DND-41 (cell line): Measurements from ENCODE around the gene RDH5.

Experiments
- ATAC-seq: fragments of 200-7000 bp; cut with Tn5 transposase; 3 replicates; pipeline ENCODE4 v1.9.1; 2021; ENCODE audit warnings: low read depth; ENCODE audit not compliant: insufficient read depth
- DNase-seq: peaks from one replicate; pipeline ENCODE4 v3.0.0-alpha.2; 2020
- H2AFZ ChIP-seq: 2 replicates; pipeline ENCODE4 v1.6.0; 2012; ENCODE audit warnings: low read depth, low read length
- H3K27ac ChIP-seq: 2 replicates; pipeline ENCODE4 v1.5.1; 2012; ENCODE audit warnings: low read length, inconsistent platforms
- H3K27me3 ChIP-seq: fragments of 200-600 bp; sonication (generic); 2 replicates; pipeline ENCODE4 v1.6.0; 2012; ENCODE audit warnings: low read length, mild to moderate bottlenecking, inconsistent platforms; ENCODE audit not compliant: insufficient read depth, poor library complexity
- H3K36me3 ChIP-seq: 2 replicates; pipeline ENCODE4 v1.5.1; 2012; ENCODE audit warnings: low read length, inconsistent platforms; ENCODE audit not compliant: insufficient read depth
- H3K4me1 ChIP-seq: 2 replicates; pipeline ENCODE4 v1.5.1; 2012; ENCODE audit warnings: mild to moderate bottlenecking, low read length; ENCODE audit not compliant: insufficient read depth
- H3K4me2 ChIP-seq: 2 replicates; pipeline ENCODE4 v1.6.0; 2012; ENCODE audit warnings: mild to moderate bottlenecking, moderate library complexity, low read length, inconsistent platforms; ENCODE audit not compliant: insufficient read depth
- H3K4me3 ChIP-seq, 2 experiments: fragments of 200-600 bp in 1 of 2; shearing (Covaris generic) in 1 of 2; 2 replicates each; pipeline ENCODE4 v1.5.1; 2012 to 2016; ENCODE audit warnings: inconsistent platforms in 2 of 2, low read length in 2 of 2, mild to moderate bottlenecking in 2 of 2, low read depth in 1 of 2, moderate library complexity in 1 of 2
- H3K79me2 ChIP-seq: 2 replicates; pipeline ENCODE4 v1.6.0; 2012; ENCODE audit warnings: low read length, inconsistent platforms; ENCODE audit not compliant: insufficient read depth
- H3K9ac ChIP-seq: 2 replicates; pipeline ENCODE4 v1.6.0; 2012; ENCODE audit warnings: low read depth, mild to moderate bottlenecking, inconsistent platforms, low read length, moderate library complexity
- H3K9me3 ChIP-seq: 2 replicates; pipeline ENCODE4 v1.5.1; 2012; ENCODE audit warnings: low read length, moderate library complexity, mild to moderate bottlenecking, inconsistent platforms; ENCODE audit not compliant: insufficient read depth, severe bottlenecking
- H4K20me1 ChIP-seq: 2 replicates; pipeline ENCODE4 v1.6.0; 2012; ENCODE audit warnings: low read length; ENCODE audit not compliant: insufficient read depth
- CTCF ChIP-seq: IDR thresholded peaks from 2 replicates; pipeline ENCODE4 v1.5.1; 2012; ENCODE audit warnings: borderline replicate concordance, low read length, moderate library complexity, mild to moderate bottlenecking; ENCODE audit not compliant: poor library complexity, severe bottlenecking; ENCODE audit errors: extremely low read depth
- EZH2 ChIP-seq: IDR thresholded peaks from 3 replicates; pipeline ENCODE4 v1.6.1; 2012; ENCODE audit warnings: borderline replicate concordance, low read depth, mild to moderate bottlenecking, moderate library complexity, low read length, inconsistent platforms; ENCODE audit not compliant: severe bottlenecking

The RDH5 gene

DNA sequence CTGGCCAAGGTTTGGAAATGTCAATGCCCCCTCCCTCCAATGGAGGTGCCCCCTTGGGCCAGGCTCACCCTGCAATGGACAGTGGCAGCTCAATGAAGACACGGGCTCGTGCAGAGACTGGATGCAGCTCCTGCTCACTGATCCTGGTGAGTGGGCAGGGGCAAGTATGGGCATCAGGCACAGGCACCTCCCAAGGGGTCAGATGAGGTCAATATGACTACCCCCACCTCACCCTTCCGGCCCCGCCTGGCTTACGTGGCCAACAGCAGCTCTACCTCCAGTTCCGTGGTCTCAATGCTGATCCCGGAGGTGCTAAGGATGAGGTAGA lies 26.0 kb upstream of the RDH5 start:
- Histone ChIP-seq H2AFZ (no peak overlapping the region), H3K4me1 (no peaks in the 10 kb centered on the region), H3K79me2 (no peaks in the 10 kb centered on the region), H3K4me2 (no peak overlapping the region), H3K9me3 (no peaks in the 10 kb centered on the region), H3K27ac (no peak overlapping the region), H3K27me3 (peaks cover under 1% of the 10 kb centered on the region), H3K4me3 (no peak overlapping the region), H3K9ac (no peak overlapping the region), H3K36me3 (no peaks in the 10 kb centered on the region), H4K20me1 (no peaks in the 10 kb centered on the region)
- no peak for DNase-seq
- ATAC-seq, result no peak
- no peak for TF ChIP-seq CTCF
- no peak for TF ChIP-seq EZH2

GRCh38 chr12:55694651-55695050 lies 25.5 kb upstream of the RDH5 start:
- TF ChIP-seq EZH2 (no peak), CTCF (no peak)
- no peaks in the 10 kb centered on the region for H4K20me1 ChIP-seq
- DNase-seq, result no peak
- H3K9me3 ChIP-seq, result no peaks in the 10 kb centered on the region
- no peaks in the 10 kb centered on the region for H3K36me3 ChIP-seq
- H3K27ac ChIP-seq, result no peak overlapping the region
- no peak overlapping the region for H3K4me3 ChIP-seq
- no peak overlapping the region for H3K9ac ChIP-seq
- no peak overlapping the region for H3K4me2 ChIP-seq
- H3K79me2 ChIP-seq, result no peaks in the 10 kb centered on the region
- H3K27me3 ChIP-seq, result peaks cover 3% of the 10 kb centered on the region
- no peak for ATAC-seq
- no peak overlapping the region for H2AFZ ChIP-seq
- no peaks in the 10 kb centered on the region for H3K4me1 ChIP-seq

GRCh38 chr12:55695349-55695748 lies 24.8 kb upstream of the RDH5 start:
- no peak for ATAC-seq
- no peaks in the 10 kb centered on the region for H3K9me3 ChIP-seq
- no peak overlapping the region for H3K4me3 ChIP-seq
- H3K4me1 ChIP-seq, result no peaks in the 10 kb centered on the region
- TF ChIP-seq CTCF, result no peak
- TF ChIP-seq EZH2, result no peak
- no peak overlapping the region for H3K27ac ChIP-seq
- H4K20me1 ChIP-seq, result no peaks in the 10 kb centered on the region
- H3K36me3 ChIP-seq, result no peaks in the 10 kb centered on the region
- H3K9ac ChIP-seq, result no peak overlapping the region
- H3K4me2 ChIP-seq, result no peak overlapping the region
- no peak overlapping the region for H2AFZ ChIP-seq
- DNase-seq, result no peak
- peaks cover 3% of the 10 kb centered on the region for H3K27me3 ChIP-seq
- no peaks in the 10 kb centered on the region for H3K79me2 ChIP-seq

DNA sequence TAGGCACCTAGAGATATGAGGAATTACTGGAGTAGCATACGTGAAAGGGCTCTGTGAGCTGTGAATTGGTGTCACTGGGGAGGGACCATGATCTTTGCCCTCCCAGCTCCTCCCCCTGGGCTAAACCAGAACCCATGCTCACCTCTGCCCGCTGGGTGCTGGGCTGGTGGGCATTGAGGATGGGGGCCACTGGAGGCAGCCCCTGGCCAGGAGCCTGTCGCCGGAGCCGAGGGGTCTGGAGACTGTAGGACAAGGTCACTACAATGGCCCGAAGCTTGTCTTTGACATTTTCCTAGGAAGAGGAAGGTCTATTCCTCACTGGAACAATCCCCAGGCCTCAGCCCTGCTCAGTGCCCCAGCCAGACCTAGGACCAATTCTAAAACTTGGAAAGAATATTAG lies 24.1 kb upstream of the RDH5 start:
- TF ChIP-seq CTCF, result no peak
- TF ChIP-seq EZH2, result no peak
- no peak overlapping the region for H3K4me3 ChIP-seq
- H3K4me2 ChIP-seq, result no peak overlapping the region
- H4K20me1 ChIP-seq, result no peaks in the 10 kb centered on the region
- H3K79me2 ChIP-seq, result no peaks in the 10 kb centered on the region
- H3K36me3 ChIP-seq, result no peaks in the 10 kb centered on the region
- H3K9me3 ChIP-seq, result no peaks in the 10 kb centered on the region
- H3K4me1 ChIP-seq, result no peaks in the 10 kb centered on the region
- ATAC-seq, result no peak
- no peak overlapping the region for H3K27ac ChIP-seq
- no peak overlapping the region for H2AFZ ChIP-seq
- H3K9ac ChIP-seq, result no peak overlapping the region
- H3K27me3 ChIP-seq, result peaks cover 3% of the 10 kb centered on the region
- DNase-seq, result no peak
